Measurements from ENCODE around the gene PHLPP2. TPM values are rescaled to one million over a fixed set of nuclear protein-coding genes. Genes with fewer than 3 reads are reported as not detected.
"Not testable (repeated sequence)": the region's sequence is repeated elsewhere in the genome, so short reads cannot be mapped to it uniquely, and the experiment has no call there.

PHLPP2 gene
- total RNA-seq, 2 donors from 2014 or later = 8.7 to 9.4 TPM

GRCh38 chr16:71629278-71630016, 95.1 kb downstream of the PHLPP2 start:
- no peak overlapping the region for H3K4me3 Mint-ChIP-seq
- no peak for ATAC-seq (replicated peaks)
- no peak overlapping the region for H3K27ac Mint-ChIP-seq
- no peaks in the 10 kb centered on the region for H3K27me3 Mint-ChIP-seq
- H3K36me3 Mint-ChIP-seq (ENCODE audit: low read depth) = no peaks in the 10 kb centered on the region
- H3K4me1 Mint-ChIP-seq = no peaks in the 10 kb centered on the region
- H3K9me3 Mint-ChIP-seq = no peaks in the 10 kb centered on the region

GRCh38 chr16:71628810-71629209, 95.7 kb downstream of the PHLPP2 start:
- Mint-ChIP-seq H3K27ac (no peak overlapping the region), H3K27me3 (no peaks in the 10 kb centered on the region), H3K4me1 (no peaks in the 10 kb centered on the region), H3K36me3 (ENCODE audit: low read depth) (no peaks in the 10 kb centered on the region), H3K9me3 (no peaks in the 10 kb centered on the region), H3K4me3 (no peak overlapping the region)
- ATAC-seq (replicated peaks) = no peak

- ATAC-seq (replicated peaks) = no peak
- no peaks in the 10 kb centered on the region for H3K36me3 Mint-ChIP-seq (ENCODE audit: low read depth)
- no peak overlapping the region for H3K27ac Mint-ChIP-seq
- no peaks in the 10 kb centered on the region for H3K9me3 Mint-ChIP-seq
- no peaks in the 10 kb centered on the region for H3K27me3 Mint-ChIP-seq
- no peaks in the 10 kb centered on the region for H3K4me1 Mint-ChIP-seq
- no peak overlapping the region for H3K4me3 Mint-ChIP-seq
These were observed 96.7 kb downstream of the PHLPP2 start for GRCh38 chr16:71627731-71628181.

GRCh38 chr16:71626858-71627213, 97.7 kb downstream of the PHLPP2 start:
- no peak for ATAC-seq (replicated peaks)
- no peaks in the 10 kb centered on the region for H3K36me3 Mint-ChIP-seq (ENCODE audit: low read depth)
- H3K4me1 Mint-ChIP-seq = peaks cover 6% of the 10 kb centered on the region
- H3K9me3 Mint-ChIP-seq = no peaks in the 10 kb centered on the region
- no peak overlapping the region for H3K4me3 Mint-ChIP-seq
- H3K27ac Mint-ChIP-seq = no peak overlapping the region
- H3K27me3 Mint-ChIP-seq = no peaks in the 10 kb centered on the region

- H3K9me3 Mint-ChIP-seq = no peaks in the 10 kb centered on the region
- H3K4me1 Mint-ChIP-seq = peaks cover 6% of the 10 kb centered on the region
- H3K4me3 Mint-ChIP-seq = no peak within 1 kb of the TSS
- peak; percentile 18 for ATAC-seq (replicated peaks)
- H3K27me3 Mint-ChIP-seq = no peaks in the 10 kb centered on the region
- no peaks in the 10 kb centered on the region for H3K36me3 Mint-ChIP-seq (ENCODE audit: low read depth)
- no peak within 1 kb of the TSS for H3K27ac Mint-ChIP-seq
These were observed 98.3 kb downstream of the PHLPP2 start, which contains the start of gene MARVELD3 for GRCh38 chr16:71626018-71626857. TSS of gene MARVELD3 (plus strand) at chr16:71626184. CDS start at chr16:71626230, 46 bp downstream.

- Mint-ChIP-seq H3K4me3 (no peak overlapping the region), H3K36me3 (ENCODE audit: low read depth) (no peaks in the 10 kb centered on the region), H3K9me3 (no peaks in the 10 kb centered on the region), H3K27me3 (no peaks in the 10 kb centered on the region), H3K27ac (no peak overlapping the region), H3K4me1 (peaks cover 6% of the 10 kb centered on the region)
- ATAC-seq (replicated peaks) = no peak
These were observed 99.2 kb downstream of the PHLPP2 start for GRCh38 chr16:71625113-71625850.

- H3K27me3 Mint-ChIP-seq = peaks cover 3% of the 10 kb centered on the region
- H3K36me3 Mint-ChIP-seq (ENCODE audit: low read depth) = no peaks in the 10 kb centered on the region
- no peak overlapping the region for H3K4me3 Mint-ChIP-seq
- H3K27ac Mint-ChIP-seq = no peak overlapping the region
- ATAC-seq (replicated peaks) = no peak
- H3K4me1 Mint-ChIP-seq = peaks cover 6% of the 10 kb centered on the region
- no peaks in the 10 kb centered on the region for H3K9me3 Mint-ChIP-seq
These were observed 100.9 kb downstream of the PHLPP2 start for GRCh38 chr16:71623597-71623996.

GRCh38 chr16:71622088-71622487, 102.4 kb downstream of the PHLPP2 start:
- Mint-ChIP-seq H3K27me3 (peaks cover 6% of the 10 kb centered on the region), H3K36me3 (ENCODE audit: low read depth) (no peaks in the 10 kb centered on the region), H3K4me3 (no peak overlapping the region), H3K4me1 (peaks cover 6% of the 10 kb centered on the region), H3K9me3 (no peaks in the 10 kb centered on the region), H3K27ac (no peak overlapping the region)
- peak; percentile 74 for ATAC-seq (replicated peaks)

- Mint-ChIP-seq H3K4me1 (peaks cover 6% of the 10 kb centered on the region), H3K36me3 (ENCODE audit: low read depth) (no peaks in the 10 kb centered on the region), H3K27me3 (peaks cover 6% of the 10 kb centered on the region), H3K27ac (no peak overlapping the region), H3K9me3 (no peaks in the 10 kb centered on the region), H3K4me3 (no peak overlapping the region)
- ATAC-seq (replicated peaks) = no peak
These were observed 106.1 kb downstream of the PHLPP2 start for GRCh38 chr16:71618429-71618828.

GRCh38 chr16:71614956-71615355, 109.5 kb downstream of the PHLPP2 start:
- not testable (repeated sequence) for H3K9me3 Mint-ChIP-seq; H3K4me3 Mint-ChIP-seq; H3K27ac Mint-ChIP-seq; ATAC-seq (replicated peaks); H3K36me3 Mint-ChIP-seq (ENCODE audit: low read depth); H3K4me1 Mint-ChIP-seq
- peaks cover 13% of the 10 kb centered on the region for H3K27me3 Mint-ChIP-seq

- Mint-ChIP-seq H3K27me3 (peaks cover 7% of the 10 kb centered on the region), H3K36me3 (ENCODE audit: low read depth) (no peaks in the 10 kb centered on the region), H3K9me3 (no peaks in the 10 kb centered on the region), H3K4me1 (no peaks in the 10 kb centered on the region), H3K27ac (no peak overlapping the region), H3K4me3 (no peak overlapping the region)
- peak; percentile 73 for ATAC-seq (replicated peaks)
These were observed 113.3 kb downstream of the PHLPP2 start for GRCh38 chr16:71610936-71611871.

- no peaks in the 10 kb centered on the region for H3K4me1 Mint-ChIP-seq
- no peak for ATAC-seq (replicated peaks)
- H3K27me3 Mint-ChIP-seq = peaks cover 7% of the 10 kb centered on the region
These were observed 114.1 kb downstream of the PHLPP2 start for GRCh38 chr16:71610447-71610846.

GRCh38 chr16:71609066-71609465, 115.4 kb downstream of the PHLPP2 start:
- H3K36me3 Mint-ChIP-seq (ENCODE audit: low read depth) = no peaks in the 10 kb centered on the region
- H3K27ac Mint-ChIP-seq = peak overlapping the region; percentile 21
- H3K4me1 Mint-ChIP-seq = no peaks in the 10 kb centered on the region
- H3K4me3 Mint-ChIP-seq = no peak overlapping the region
- no peaks in the 10 kb centered on the region for H3K9me3 Mint-ChIP-seq
- H3K27me3 Mint-ChIP-seq = peaks cover 7% of the 10 kb centered on the region
- no peak for ATAC-seq (replicated peaks)

More at GRCh38 chr16:71610447-71610846, 114.1 kb downstream of the PHLPP2 start:
- Mint-ChIP-seq H3K4me3 (no peak overlapping the region), H3K36me3 (ENCODE audit: low read depth) (no peaks in the 10 kb centered on the region), H3K27ac (no peak overlapping the region), H3K9me3 (no peaks in the 10 kb centered on the region)
